T-helper 1 cell treated with Interleukin-12 subunit alpha and Interleukin-12 subunit beta and Interleukin-4 antibody, amounts not matched to agents 30 ng/mL and 1 ng/mL, for 36 hours (primary cell): ENCODE data around the gene TTC3. TPM values are rescaled to one million over a fixed set of nuclear protein-coding genes. Genes with fewer than 3 reads are reported as not detected.

Source experiments
- intact Hi-C: fragments of 100-400 bp; cut with micrococcal nuclease; formaldehyde crosslinking; loops from one replicate; pipeline ENCODE4 v1.15.1; 2024
- total RNA-seq: library from RNA; stranded (reverse); gene quantifications from 2 replicates; pipeline ENCODE4 v1.2.3, GENCODE V29; 2022

Gene TTC3
- total RNA-seq, 1 donor from 2014 or later: 55.4 TPM

DNA sequence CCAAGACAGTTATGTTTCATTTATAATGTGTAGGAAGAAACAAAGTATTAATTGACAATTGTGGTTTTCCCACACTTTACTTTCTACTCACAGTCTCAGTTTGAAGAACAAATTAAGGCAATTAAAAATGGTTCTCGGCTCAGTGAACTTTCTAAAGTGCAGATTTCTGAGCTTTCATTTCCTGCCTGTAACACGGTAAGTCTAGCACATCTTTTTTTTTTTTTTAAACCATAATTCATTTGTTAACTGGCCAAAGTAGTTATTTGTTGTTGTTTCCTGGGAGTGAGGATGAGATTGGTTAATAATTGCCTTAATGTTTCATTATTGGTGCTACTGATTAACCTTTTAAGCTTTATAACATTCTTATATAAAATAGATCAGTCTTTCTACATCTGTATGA is 119.0 kb downstream of the TTC3 start:
- intact Hi-C loops: no loop called here

DNA sequence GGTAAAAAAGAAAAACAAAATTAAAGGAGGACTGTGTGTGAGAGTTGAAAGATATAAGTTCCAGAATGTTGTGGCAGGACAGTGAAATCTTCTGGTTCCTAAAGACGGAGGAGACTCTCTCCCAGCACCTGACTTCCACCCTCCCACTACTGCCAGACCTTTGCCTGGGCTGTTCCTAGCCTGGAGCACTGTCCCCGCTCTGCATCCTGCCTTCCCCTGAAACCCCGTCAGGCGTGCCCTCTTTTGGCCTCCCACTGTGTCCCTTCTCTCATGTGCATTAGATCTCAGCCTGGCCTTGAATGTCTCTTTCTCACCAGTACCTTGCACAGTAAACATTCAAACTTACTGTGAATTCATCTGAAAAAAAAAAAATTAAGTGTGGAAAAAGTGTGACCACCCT is 120.0 kb downstream of the TTC3 start:
- intact Hi-C loops: no loop called here

DNA sequence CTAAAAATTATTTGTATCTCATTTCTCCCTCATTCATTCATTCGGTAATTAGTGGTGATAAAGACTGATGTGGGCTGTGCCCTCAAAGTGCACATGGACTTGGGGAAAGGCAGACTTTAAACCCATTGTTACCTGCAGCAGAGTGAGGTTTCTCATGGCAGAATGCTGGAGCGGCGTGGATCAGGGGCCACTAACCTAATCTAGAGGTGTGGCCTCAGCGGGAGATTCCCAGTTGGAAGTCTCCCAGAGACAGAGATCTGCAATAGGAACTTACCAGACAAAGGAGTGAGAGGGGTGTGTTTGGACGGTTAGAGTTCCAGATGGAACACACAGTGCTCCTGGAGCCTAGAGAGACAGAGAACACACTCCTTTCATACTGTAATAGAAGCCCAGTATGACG is 120.6 kb downstream of the TTC3 start:
- intact Hi-C loops: no loop called here

GRCh38 chr21:37195059-37195458 is 122.0 kb downstream of the TTC3 start:
- intact Hi-C loops: no loop called here

GRCh38 chr21:37195610-37196009 is 122.6 kb downstream of the TTC3 start:
- intact Hi-C loops: no loop called here

GRCh38 chr21:37196847-37197246 is 123.8 kb downstream of the TTC3 start:
- intact Hi-C loops: no loop called here

DNA sequence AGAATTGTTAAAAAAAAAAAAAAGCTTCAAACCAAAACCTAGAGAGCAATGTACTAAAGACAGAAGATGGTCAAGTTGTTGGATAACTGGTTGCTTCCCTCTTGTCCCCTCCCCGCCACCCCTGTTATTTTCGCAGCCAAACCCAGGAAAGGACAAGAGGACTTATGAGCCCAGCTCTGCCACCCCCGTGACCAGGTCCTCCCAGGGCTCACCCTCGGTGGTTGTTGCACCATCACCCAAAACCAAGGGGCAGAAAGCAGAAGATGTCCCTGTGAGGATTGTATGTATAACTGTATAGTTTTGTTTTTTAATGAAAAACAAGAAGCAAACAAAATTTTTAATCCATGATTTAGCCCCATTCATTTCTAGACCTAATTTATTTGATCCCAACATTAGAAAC is 124.7 kb downstream of the TTC3 start:
- intact Hi-C loops: no loop called here

- intact Hi-C loops: no loop called here
Observed at GRCh38 chr21:37199057-37199924, 126.2 kb downstream of the TTC3 start.

DNA sequence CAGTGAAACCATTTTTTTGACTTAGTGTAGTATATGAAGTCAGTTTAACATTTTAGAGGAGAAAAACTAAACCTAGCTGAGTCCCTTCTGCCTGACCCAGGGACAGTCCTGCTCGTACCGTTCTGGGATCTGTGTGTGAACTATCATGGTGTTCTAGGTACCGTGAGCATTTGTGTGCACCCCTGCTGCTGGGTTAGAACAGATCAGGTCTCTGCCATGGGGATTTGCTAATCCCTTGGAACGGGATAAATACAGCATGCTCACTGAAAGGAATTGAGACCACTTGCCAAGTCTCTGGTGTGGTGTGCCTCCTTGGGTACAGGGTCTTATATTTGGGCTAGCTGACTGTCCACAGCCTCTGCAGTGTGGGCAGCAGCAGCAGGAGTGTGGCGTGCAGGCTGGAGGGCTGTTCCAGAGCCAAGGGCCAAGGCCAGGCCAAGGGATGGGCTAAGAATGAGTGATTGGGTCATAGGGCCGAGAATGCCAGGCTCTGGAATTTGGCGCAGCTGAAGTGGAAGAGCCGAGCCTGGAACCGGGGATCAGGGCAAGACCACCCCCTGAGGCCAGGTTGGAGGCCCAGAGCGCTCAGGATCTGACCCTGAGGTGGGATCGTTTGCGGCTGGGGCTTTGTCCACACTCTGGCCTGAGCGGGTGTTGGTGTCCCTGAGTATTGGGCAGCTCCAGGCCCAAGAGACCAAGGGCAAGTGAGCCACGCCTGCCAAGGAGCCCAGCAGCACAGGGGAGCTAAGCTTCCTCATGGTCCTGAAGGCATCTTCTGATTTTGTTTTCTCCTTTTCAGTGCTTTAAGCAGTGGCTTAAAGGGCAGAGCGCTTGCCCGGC is 127.8 kb downstream of the TTC3 start:
- intact Hi-C loops: no loop called here

GRCh38 chr21:37202221-37203110 is 129.4 kb downstream of the TTC3 start:
- intact Hi-C loops: no loop called here

GRCh38 chr21:37204580-37204979 is 131.5 kb downstream of the TTC3 start:
- intact Hi-C loops: no loop called here

- intact Hi-C loops: no loop called here
Observed at GRCh38 chr21:37206496-37206895, 133.4 kb downstream of the TTC3 start.

DNA sequence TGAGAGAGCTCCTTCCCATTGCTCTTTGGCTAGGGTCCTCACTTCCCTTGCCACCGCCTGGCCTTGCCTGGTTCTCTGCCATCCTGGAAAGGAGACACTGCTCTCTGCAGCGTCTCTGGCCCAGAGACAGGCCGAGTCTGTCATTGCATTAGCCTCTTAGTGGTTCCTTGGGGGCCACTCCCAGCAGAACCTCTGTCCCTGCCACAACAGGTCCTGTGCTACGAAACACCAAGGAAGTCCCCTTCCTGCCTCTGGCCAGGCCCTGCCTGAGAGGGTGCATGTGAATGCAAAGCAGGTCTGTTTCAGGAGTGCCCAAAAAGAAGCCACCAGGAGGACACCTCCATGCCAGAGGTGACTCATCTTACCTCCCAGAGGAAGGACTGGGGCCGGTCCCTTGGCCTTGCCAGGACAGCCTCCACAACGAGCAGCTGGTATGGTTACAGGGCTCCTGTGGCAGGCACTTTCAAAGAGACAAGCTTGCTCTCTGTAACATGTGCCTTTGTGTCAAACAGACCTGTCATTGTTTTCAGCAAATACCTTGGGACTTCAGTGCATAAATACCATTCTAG is 134.5 kb downstream of the TTC3 start:
- intact Hi-C loops: loop anchor here (1.0 kb wide), 1 partner anchor 14 kb away; no protein-coding TSS in a partner anchor

DNA sequence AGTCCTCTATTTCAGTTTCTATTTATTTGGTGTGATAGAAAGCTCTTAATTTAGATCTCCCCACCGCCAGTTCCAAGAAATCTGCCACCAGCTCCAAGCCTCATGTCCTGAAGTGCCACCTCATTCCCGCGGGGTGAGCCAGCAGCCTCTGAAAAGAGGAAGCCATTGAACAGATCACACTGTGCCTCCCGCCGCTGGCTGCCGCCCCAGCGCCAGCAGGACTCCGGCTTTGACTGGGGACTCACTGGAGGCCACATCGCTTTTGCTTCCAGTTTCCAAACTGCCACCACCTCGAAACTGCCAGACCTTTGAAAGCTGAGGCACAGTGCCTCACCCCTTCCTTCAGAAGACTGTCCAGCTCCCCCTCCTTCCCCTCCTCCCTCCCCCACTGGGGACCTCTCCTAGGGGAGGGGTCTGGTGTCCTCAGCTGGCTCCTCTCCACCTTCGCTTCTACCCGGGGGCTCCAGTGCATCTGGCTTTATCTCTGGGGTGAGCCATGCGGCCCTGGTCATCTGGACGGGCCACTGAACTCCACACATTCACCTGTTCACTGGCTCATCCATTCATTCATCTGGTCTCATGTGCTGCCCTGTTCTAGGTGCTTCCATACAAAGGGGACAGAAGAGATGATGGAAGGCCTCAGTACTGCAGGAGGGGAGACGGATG is 135.1 kb downstream of the TTC3 start:
- intact Hi-C loops: loop anchor here (1.0 kb wide), 1 partner anchor 13 kb away; no protein-coding TSS in a partner anchor

GRCh38 chr21:37208741-37209225 is 135.7 kb downstream of the TTC3 start:
- intact Hi-C loops: loop anchor here (1.0 kb wide), 1 partner anchor 13 kb away; no protein-coding TSS in a partner anchor

GRCh38 chr21:37210130-37210529 is 137.1 kb downstream of the TTC3 start:
- intact Hi-C loops: no loop called here

- intact Hi-C loops: no loop called here
Observed at GRCh38 chr21:37210799-37211198, 137.7 kb downstream of the TTC3 start.

GRCh38 chr21:37214952-37215351 is 141.9 kb downstream of the TTC3 start:
- intact Hi-C loops: no loop called here

DNA sequence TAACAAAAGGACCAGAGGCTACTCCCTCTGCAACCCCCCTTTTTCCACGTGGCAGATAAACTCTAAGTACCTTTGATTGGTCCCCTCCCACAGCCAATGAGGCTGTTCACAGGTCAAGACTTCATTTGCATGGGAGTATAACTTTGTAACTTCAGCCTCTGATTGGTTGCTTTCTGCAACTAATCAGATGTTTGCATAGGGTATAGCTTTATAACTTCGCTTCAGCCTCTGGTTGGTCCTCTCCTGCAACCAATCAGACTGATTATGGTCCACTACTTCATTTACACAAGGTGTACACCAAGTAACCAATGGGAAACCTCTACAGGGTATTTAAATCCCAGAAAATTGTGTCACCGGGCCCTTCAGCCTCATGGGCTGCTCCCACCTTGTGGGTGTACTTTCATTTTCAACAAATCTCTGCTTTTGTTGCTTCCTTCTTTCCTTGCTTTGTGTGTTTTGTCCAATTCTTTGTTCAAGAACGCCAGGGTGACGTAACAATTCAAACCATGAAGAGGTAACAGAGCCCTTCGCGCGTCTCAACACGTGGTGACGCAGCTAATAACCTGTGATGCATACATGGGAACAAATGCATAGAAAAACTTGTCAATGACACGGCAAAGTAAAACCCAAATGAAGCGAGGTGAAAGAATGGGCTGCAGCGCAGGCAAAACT is 146.8 kb downstream of the TTC3 start:
- intact Hi-C loops: loop anchor here (2.0 to 5.0 kb wide), 4 partner anchors 25 to 243 kb away; partner anchors contain the start of genes PIGP and TTC3
